Measurements from ENCODE around the gene ACY1.

The ACY1 gene

GRCh38 chr3:51945926-51946705, 37.2 kb upstream of the ACY1 start:
- DNase-seq = peak; percentile 18

- DNase-seq = peak; percentile 16
Observed at GRCh38 chr3:51946796-51947195, 36.5 kb upstream of the ACY1 start.

- DNase-seq = no peak
Observed at GRCh38 chr3:51947215-51947900, 36.0 kb upstream of the ACY1 start.

- DNase-seq = peak; percentile 14
Observed at GRCh38 chr3:51948016-51948580, 35.2 kb upstream of the ACY1 start.

GRCh38 chr3:51949121-51949520, 34.2 kb upstream of the ACY1 start:
- no peak for DNase-seq

GRCh38 chr3:51950899-51951298, 32.4 kb upstream of the ACY1 start:
- no peak for DNase-seq

- no peak for DNase-seq
Observed at GRCh38 chr3:51953445-51953844, 29.9 kb upstream of the ACY1 start.

GRCh38 chr3:51954105-51954504, 29.2 kb upstream of the ACY1 start:
- no peak for DNase-seq

GRCh38 chr3:51954713-51955112, 28.6 kb upstream of the ACY1 start:
- no peak for DNase-seq

- no peak for DNase-seq
Observed at GRCh38 chr3:51955175-51955892, 28.0 kb upstream of the ACY1 start, which contains the start of gene GPR62. TSS of gene GPR62 (plus strand) at chr3:51955381. CDS start at chr3:51955653, 272 bp downstream.

- peak; percentile 61 for DNase-seq
Observed at GRCh38 chr3:51955893-51956770, 27.2 kb upstream of the ACY1 start.

GRCh38 chr3:51957520-51958205, 25.7 kb upstream of the ACY1 start:
- DNase-seq = no peak

GRCh38 chr3:51958603-51959521, 24.5 kb upstream of the ACY1 start:
- no peak for DNase-seq

GRCh38 chr3:51959651-51960050, 23.7 kb upstream of the ACY1 start:
- DNase-seq = no peak

GRCh38 chr3:51960386-51960785, 22.9 kb upstream of the ACY1 start:
- no peak for DNase-seq

GRCh38 chr3:51961011-51961410, 22.3 kb upstream of the ACY1 start:
- DNase-seq = no peak

GRCh38 chr3:51961602-51962569, 21.4 kb upstream of the ACY1 start:
- DNase-seq = no peak

- no peak for DNase-seq
Observed at GRCh38 chr3:51962854-51963530, 20.3 kb upstream of the ACY1 start.

Data from femur (tissue), 1 donor.